ENCODE results near the gene RCBTB2. TPM values are rescaled to one million over a fixed set of nuclear protein-coding genes. Genes with fewer than 3 reads are reported as not detected.

Gene RCBTB2
- 38.5 TPM for total RNA-seq

DNA sequence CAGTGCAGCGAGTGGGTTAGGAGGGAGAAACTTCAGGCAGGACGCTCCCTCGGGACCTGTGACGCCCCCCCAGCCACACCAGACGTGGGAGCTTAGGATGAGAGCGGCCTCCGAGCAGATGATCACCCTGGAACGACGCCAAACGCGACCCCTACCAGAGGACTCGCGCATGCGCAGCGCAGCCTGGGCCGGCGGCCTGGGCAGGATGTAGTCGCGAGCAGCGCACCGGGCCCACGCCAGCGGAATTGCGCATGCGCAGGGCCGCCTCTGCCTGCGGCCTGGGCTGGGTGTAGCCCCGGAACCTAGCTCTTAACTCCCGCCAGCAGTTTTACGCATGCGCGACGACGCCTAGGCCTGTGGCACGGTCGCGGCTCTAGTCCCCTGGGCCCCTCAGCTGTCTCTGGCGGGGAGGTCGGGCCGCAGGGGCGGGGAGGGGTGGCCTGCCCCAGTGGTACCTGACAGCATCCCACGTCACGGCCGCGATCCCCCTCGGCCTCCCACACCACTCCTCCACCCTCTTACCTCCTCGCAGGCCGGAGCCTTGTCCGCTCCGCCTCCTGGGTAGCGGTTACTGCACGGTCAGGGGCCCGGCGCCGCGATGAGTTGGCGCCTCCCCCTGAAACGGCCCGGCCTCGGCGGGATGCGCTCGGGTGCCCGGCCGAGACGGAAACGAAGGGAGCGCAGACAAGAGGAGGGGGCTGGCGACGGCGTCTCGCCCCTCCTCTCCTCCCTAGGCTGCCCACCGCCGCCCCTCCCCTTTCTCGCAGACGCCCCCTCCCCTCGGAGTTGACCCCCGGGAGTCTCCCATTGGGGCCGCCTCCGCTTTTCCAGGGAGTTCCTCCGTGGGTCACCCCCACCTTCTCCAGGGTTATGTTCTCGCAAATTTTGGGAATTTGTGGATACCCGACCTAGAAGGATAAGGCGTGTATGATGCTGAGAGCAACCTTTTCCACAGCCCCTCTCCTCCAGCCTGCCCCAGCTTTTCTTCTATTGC lies at the start of gene RCBTB2:
TSS of gene RCBTB2 (minus strand) at position 575 of the 994 bp plus-strand sequence. CDS start 11,141 bp downstream, outside the sequence.

Other genes starting within 250 kb of the RCBTB2 start
- gene RB1, start 229.3 kb downstream of the RCBTB2 start, total RNA-seq = 47.3 TPM
- 6.3 TPM for gene LPAR6, start 120.0 kb downstream of the RCBTB2 start, total RNA-seq
- gene CYSLTR2, start 120.8 kb upstream of the RCBTB2 start, total RNA-seq = 1.9 TPM